Suprapubic skin (tissue), 4 donors: Measurements from ENCODE around the gene RANBP1.

Experiments used
- CTCF ChIP-seq, 2 donors: fragments of 200-600 bp in 1 of 2; fragments of 450-650 bp in 1 of 2; sonication (generic) in 1 of 2; IDR thresholded peaks; one replicate each; pipeline ENCODE4 v1.5.1; 2016 to 2019; ENCODE audit warnings: antibody characterized with exemption in 2 of 2, mild to moderate bottlenecking in 1 of 2, moderate library complexity in 1 of 2
- EP300 ChIP-seq: sonication (generic); formaldehyde crosslinking; IDR thresholded peaks from one replicate; pipeline ENCODE4 v1.6.1; 2017; ENCODE audit warnings: antibody characterized with exemption
- POLR2A ChIP-seq, 2 donors: fragments of 450-650 bp; IDR thresholded peaks; one replicate each; pipeline ENCODE4 v1.6.1; 2017; ENCODE audit warnings: antibody characterized with exemption in 2 of 2, mild to moderate bottlenecking in 2 of 2, moderate library complexity in 2 of 2
- POLR2AphosphoS5 ChIP-seq, 3 donors: sonication (generic); formaldehyde crosslinking; IDR thresholded peaks; one replicate each; pipeline ENCODE4 v1.6.1; 2017; ENCODE audit warnings: antibody characterized with exemption in 3 of 3

DNA sequence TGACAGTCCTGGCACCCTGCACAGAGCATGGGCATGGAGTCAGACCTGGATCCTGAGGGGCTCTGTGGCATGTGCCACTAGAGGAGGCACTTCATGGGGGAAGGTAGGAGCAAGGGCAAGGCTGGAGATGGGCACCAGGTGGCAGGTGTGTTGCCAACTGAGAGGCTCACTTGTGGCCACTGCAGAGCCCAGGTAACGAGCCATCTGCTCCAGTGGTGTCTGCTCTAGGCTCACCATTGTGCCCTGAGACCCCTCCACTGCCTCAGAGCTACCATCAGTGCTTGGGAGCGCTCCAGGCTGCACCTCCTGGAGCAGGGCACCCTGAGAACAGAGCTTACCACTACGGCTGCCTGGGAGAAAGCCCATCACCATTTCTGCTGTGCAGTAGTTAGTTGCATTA lies 14.4 kb downstream of the RANBP1 start:
- TF ChIP-seq POLR2A (IDR thresholded peaks at IDR 0.05) (no peak), CTCF (IDR thresholded peaks at IDR 0.05) (no peak), POLR2AphosphoS5 (IDR thresholded peaks at IDR 0.05) (no peak), EP300 (no peak)
